Activated CD8-positive, alpha-beta memory T cell treated with anti-CD3 and anti-CD28 coated beads, Interleukin-2, amount 10 ng/mL, durations not matched to agents 7 days and 5 days (primary cell): ENCODE measurements around the gene PLK5. TPM values are rescaled to one million over a fixed set of nuclear protein-coding genes. Genes with fewer than 3 reads are reported as not detected.
"Not testable (repeated sequence)": the region's sequence is repeated elsewhere in the genome, so short reads cannot be mapped to it uniquely, and the experiment has no call there.

Source experiments
- ATAC-seq: fragments of 150-1000 bp; cut with Tn5 transposase; one replicate; pipeline ENCODE4 v1.10.0; 2021; ENCODE audit warnings: moderate library complexity
- CTCF ChIA-PET: fragments of 350-600 bp; sonication (Branson Sonifier 250); formaldehyde crosslinking; loops from one replicate; lab custom pipeline; 2021; ENCODE audit warnings: antibody characterized with exemption; lab: Charles Lee
- DNase-seq: peaks from one replicate; pipeline ENCODE4 v3.0.0-alpha.2; 2020
- H3K27ac Mint-ChIP-seq: one replicate; pipeline ENCODE4 v1.8.0; 2021; ENCODE audit warnings: mild to moderate bottlenecking, mixed read lengths
- H3K27me3 Mint-ChIP-seq: one replicate; pipeline ENCODE4 v1.8.0; 2021; ENCODE audit warnings: mixed read lengths
- H3K36me3 Mint-ChIP-seq: one replicate; pipeline ENCODE4 v1.8.0; 2021; ENCODE audit warnings: mild to moderate bottlenecking, mixed read lengths
- H3K4me1 Mint-ChIP-seq: one replicate; pipeline ENCODE4 v1.8.0; 2021; ENCODE audit warnings: mixed read lengths
- H3K4me3 Mint-ChIP-seq: one replicate; pipeline ENCODE4 v1.8.0; 2021; ENCODE audit warnings: mild to moderate bottlenecking, moderate library complexity, mixed read lengths
- H3K9me3 Mint-ChIP-seq: one replicate; pipeline ENCODE4 v1.8.0; 2022; ENCODE audit warnings: low read depth, mixed read lengths
- total RNA-seq, 2 experiments: library from RNA; stranded (reverse); gene quantifications; one replicate each; pipeline ENCODE4 v1.2.3, GENCODE V29; 2021

PLK5 gene
- total RNA-seq, 2 experiments from 2014 or later: not detected

- H3K9me3 Mint-ChIP-seq: no peaks in the 10 kb centered on the region
- H3K27me3 Mint-ChIP-seq: peaks cover 14% of the 10 kb centered on the region
- H3K4me3 Mint-ChIP-seq: no peak overlapping the region
- ATAC-seq (no peak), DNase-seq (no peak)
- H3K27ac Mint-ChIP-seq: no peak overlapping the region
- CTCF ChIA-PET: no interaction called here
- no peaks in the 10 kb centered on the region for H3K36me3 Mint-ChIP-seq
- H3K4me1 Mint-ChIP-seq: peaks cover 4% of the 10 kb centered on the region
Observed at GRCh38 chr19:1528596-1529429, 4.9 kb downstream of the PLK5 start.

GRCh38 chr19:1529430-1529816, 5.5 kb downstream of the PLK5 start:
- no peaks in the 10 kb centered on the region for H3K9me3 Mint-ChIP-seq
- DNase-seq (no peak), ATAC-seq (no peak)
- no peak overlapping the region for H3K27ac Mint-ChIP-seq
- peaks cover 12% of the 10 kb centered on the region for H3K27me3 Mint-ChIP-seq
- CTCF ChIA-PET: no interaction called here
- H3K4me3 Mint-ChIP-seq: no peak overlapping the region
- H3K4me1 Mint-ChIP-seq: peaks cover 3% of the 10 kb centered on the region
- no peaks in the 10 kb centered on the region for H3K36me3 Mint-ChIP-seq

GRCh38 chr19:1530856-1531255, 7.0 kb downstream of the PLK5 start:
- H3K4me1 Mint-ChIP-seq, H3K9me3 Mint-ChIP-seq, DNase-seq, H3K36me3 Mint-ChIP-seq, H3K4me3 Mint-ChIP-seq, ATAC-seq, H3K27ac Mint-ChIP-seq, H3K27me3 Mint-ChIP-seq: not testable (repeated sequence)
- CTCF ChIA-PET: interaction anchor here (0.6 kb wide), 1 partner anchor 21 kb away, joined by 3 read pairs; no protein-coding TSS in a partner anchor

GRCh38 chr19:1531587-1531986, 7.7 kb downstream of the PLK5 start:
- Mint-ChIP-seq H3K27me3 (no peaks in the 10 kb centered on the region), H3K27ac (no peak overlapping the region), H3K4me1 (no peaks in the 10 kb centered on the region), H3K36me3 (no peaks in the 10 kb centered on the region), H3K4me3 (no peak overlapping the region), H3K9me3 (no peaks in the 10 kb centered on the region)
- DNase-seq (no peak), ATAC-seq (no peak)
- CTCF ChIA-PET: interaction anchor here (1.4 kb wide), 1 partner anchor 14 kb away, joined by 4 read pairs; no protein-coding TSS in a partner anchor

- H3K27ac Mint-ChIP-seq: no peak overlapping the region
- no peaks in the 10 kb centered on the region for H3K4me1 Mint-ChIP-seq
- CTCF ChIA-PET: interaction anchor here (1.4 kb wide), 1 partner anchor 14 kb away, joined by 4 read pairs; no protein-coding TSS in a partner anchor
- no peaks in the 10 kb centered on the region for H3K27me3 Mint-ChIP-seq
- H3K9me3 Mint-ChIP-seq: no peaks in the 10 kb centered on the region
- H3K36me3 Mint-ChIP-seq: no peaks in the 10 kb centered on the region
- ATAC-seq (no peak), DNase-seq (no peak)
- no peak overlapping the region for H3K4me3 Mint-ChIP-seq
Observed at GRCh38 chr19:1532003-1532402, 8.1 kb downstream of the PLK5 start.

GRCh38 chr19:1533510-1534150, 9.8 kb downstream of the PLK5 start:
- no peak overlapping the region for H3K4me3 Mint-ChIP-seq
- CTCF ChIA-PET: no interaction called here

GRCh38 chr19:1534972-1535371, 11.1 kb downstream of the PLK5 start:
- H3K27ac Mint-ChIP-seq: no peak overlapping the region
- DNase-seq (no peak), ATAC-seq (no peak)
- H3K27me3 Mint-ChIP-seq: no peaks in the 10 kb centered on the region
- H3K4me1 Mint-ChIP-seq: no peaks in the 10 kb centered on the region
- CTCF ChIA-PET: interaction anchor here (1.0 kb wide), 2 partner anchors 11 to 291 kb away, joined by 3 to 4 read pairs; no protein-coding TSS in a partner anchor
- H3K9me3 Mint-ChIP-seq: no peaks in the 10 kb centered on the region
- no peak overlapping the region for H3K4me3 Mint-ChIP-seq
- H3K36me3 Mint-ChIP-seq: no peaks in the 10 kb centered on the region

More at GRCh38 chr19:1533510-1534150, 9.8 kb downstream of the PLK5 start:
- H3K9me3 Mint-ChIP-seq: no peaks in the 10 kb centered on the region
- ATAC-seq (no peak), DNase-seq (no peak)
- H3K27me3 Mint-ChIP-seq: no peaks in the 10 kb centered on the region
- H3K36me3 Mint-ChIP-seq: no peaks in the 10 kb centered on the region
- H3K4me1 Mint-ChIP-seq: no peaks in the 10 kb centered on the region
- no peak overlapping the region for H3K27ac Mint-ChIP-seq

GRCh38 chr19:1535699-1536098, 11.8 kb downstream of the PLK5 start:
- not testable (repeated sequence) for DNase-seq, H3K36me3 Mint-ChIP-seq, H3K27me3 Mint-ChIP-seq, H3K4me1 Mint-ChIP-seq, H3K4me3 Mint-ChIP-seq, ATAC-seq, H3K27ac Mint-ChIP-seq, H3K9me3 Mint-ChIP-seq
- CTCF ChIA-PET: interaction anchor here (1.0 kb wide), 2 partner anchors 10 to 290 kb away, joined by 3 to 4 read pairs; no protein-coding TSS in a partner anchor

GRCh38 chr19:1538978-1539377, 15.1 kb downstream of the PLK5 start:
- no peak for ATAC-seq
- H3K27ac Mint-ChIP-seq: no peak overlapping the region
- no peaks in the 10 kb centered on the region for H3K36me3 Mint-ChIP-seq
- H3K9me3 Mint-ChIP-seq: no peaks in the 10 kb centered on the region
- DNase-seq: no peak
- H3K4me1 Mint-ChIP-seq: no peaks in the 10 kb centered on the region
- H3K27me3 Mint-ChIP-seq: peaks cover 8% of the 10 kb centered on the region
- CTCF ChIA-PET: no interaction called here
- H3K4me3 Mint-ChIP-seq: no peak overlapping the region

- H3K27me3 Mint-ChIP-seq, H3K4me1 Mint-ChIP-seq, CTCF ChIA-PET, ATAC-seq, H3K36me3 Mint-ChIP-seq, H3K27ac Mint-ChIP-seq, H3K4me3 Mint-ChIP-seq, H3K9me3 Mint-ChIP-seq, DNase-seq: not testable (repeated sequence)
Observed at GRCh38 chr19:1539749-1540148, 15.9 kb downstream of the PLK5 start.

- no peaks in the 10 kb centered on the region for H3K4me1 Mint-ChIP-seq
- H3K27ac Mint-ChIP-seq: no peak overlapping the region
- CTCF ChIA-PET: no interaction called here
- H3K36me3 Mint-ChIP-seq: no peaks in the 10 kb centered on the region
- no peaks in the 10 kb centered on the region for H3K9me3 Mint-ChIP-seq
- DNase-seq (no peak), ATAC-seq (no peak)
- H3K27me3 Mint-ChIP-seq: peaks cover 8% of the 10 kb centered on the region
- no peak overlapping the region for H3K4me3 Mint-ChIP-seq
Observed at GRCh38 chr19:1540365-1540925, 16.6 kb downstream of the PLK5 start.

GRCh38 chr19:1549332-1549945, 25.6 kb downstream of the PLK5 start:
- DNase-seq (no peak), ATAC-seq (no peak)
- Mint-ChIP-seq H3K4me3 (no peak overlapping the region), H3K36me3 (no peaks in the 10 kb centered on the region), H3K27me3 (peaks cover 8% of the 10 kb centered on the region), H3K4me1 (peaks cover 4% of the 10 kb centered on the region), H3K27ac (no peak overlapping the region), H3K9me3 (no peaks in the 10 kb centered on the region)
- CTCF ChIA-PET: no interaction called here
